SHP77 (cell line): ENCODE measurements around the gene FCRL1.

Experiments
- DNase-seq, 2 experiments: peaks; one replicate each; lab custom pipeline; 2025; lab: John Stamatoyannopoulos, UW

FCRL1 gene, protein sequence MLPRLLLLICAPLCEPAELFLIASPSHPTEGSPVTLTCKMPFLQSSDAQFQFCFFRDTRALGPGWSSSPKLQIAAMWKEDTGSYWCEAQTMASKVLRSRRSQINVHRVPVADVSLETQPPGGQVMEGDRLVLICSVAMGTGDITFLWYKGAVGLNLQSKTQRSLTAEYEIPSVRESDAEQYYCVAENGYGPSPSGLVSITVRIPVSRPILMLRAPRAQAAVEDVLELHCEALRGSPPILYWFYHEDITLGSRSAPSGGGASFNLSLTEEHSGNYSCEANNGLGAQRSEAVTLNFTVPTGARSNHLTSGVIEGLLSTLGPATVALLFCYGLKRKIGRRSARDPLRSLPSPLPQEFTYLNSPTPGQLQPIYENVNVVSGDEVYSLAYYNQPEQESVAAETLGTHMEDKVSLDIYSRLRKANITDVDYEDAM

GRCh38 chr1:157819896-157820295, at the start of gene FCRL1:
TSS of gene FCRL1 (minus strand) at chr1:157820120. CDS start at chr1:157820037, 83 bp downstream.
- DNase-seq = no peak

GRCh38 chr1:157868654-157869053, 48.7 kb upstream of the FCRL1 start:
- no peak for DNase-seq

- no peak for DNase-seq
Measured at GRCh38 chr1:157862114-157863070, 42.5 kb upstream of the FCRL1 start.

DNA sequence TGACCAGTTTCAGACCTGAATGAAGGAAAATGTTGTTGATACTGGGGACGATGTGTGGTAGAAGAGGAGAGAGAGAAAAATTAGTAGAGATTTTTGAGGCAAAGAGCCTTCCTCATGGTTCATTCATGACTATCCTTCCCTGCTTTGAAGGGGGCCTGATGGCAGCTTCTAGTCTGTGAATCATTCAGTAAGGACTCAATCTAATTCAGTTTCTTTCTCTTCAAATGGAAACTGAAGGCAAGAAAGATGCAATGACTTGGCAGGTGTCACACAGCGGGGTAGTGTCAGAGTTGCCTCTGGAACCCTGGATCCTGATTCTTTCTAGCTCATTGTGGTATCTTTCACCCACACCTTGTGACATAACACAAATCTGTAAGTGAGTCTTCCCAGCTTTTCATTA, 36.6 kb upstream of the FCRL1 start:
- no peak for DNase-seq

- no peak for DNase-seq
Measured at GRCh38 chr1:157852476-157852875, 32.6 kb upstream of the FCRL1 start.

GRCh38 chr1:157849229-157849875, 29.4 kb upstream of the FCRL1 start:
- no peak for DNase-seq

DNA sequence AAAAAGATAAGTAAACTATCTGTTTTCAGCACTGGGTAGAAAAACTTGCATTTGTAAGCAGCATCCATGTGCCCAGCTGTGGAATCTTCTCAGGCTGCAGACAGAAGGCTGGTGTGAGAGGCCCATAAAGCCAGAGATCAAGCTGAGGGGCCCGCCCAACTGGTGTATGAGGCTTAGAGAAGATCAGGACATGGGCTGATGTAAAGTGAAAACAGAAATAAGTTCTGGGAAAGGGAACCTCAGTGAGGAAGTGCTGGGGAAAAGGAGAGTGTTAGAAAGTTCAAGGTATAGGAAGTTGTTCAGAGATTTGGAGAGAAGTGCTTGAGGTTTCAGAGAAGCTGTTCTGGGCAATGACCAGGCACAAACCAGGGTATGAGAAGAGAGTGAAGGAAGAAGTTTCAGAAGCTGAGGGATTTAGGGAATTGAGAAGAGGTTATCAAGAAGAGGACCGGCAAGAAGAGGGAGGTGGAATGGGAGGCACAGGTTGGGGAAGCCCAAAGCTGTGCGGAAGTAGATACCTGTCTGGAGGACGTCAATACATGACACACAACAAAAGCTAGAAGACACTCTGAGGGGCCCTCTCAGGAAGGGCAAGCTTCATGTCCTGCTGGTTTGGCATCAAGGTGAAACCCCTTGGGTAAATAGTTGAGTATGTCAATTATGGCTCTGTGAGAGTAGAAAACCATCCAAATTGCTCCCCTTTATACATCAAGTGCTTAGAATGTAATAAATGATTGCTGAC, 24.3 kb upstream of the FCRL1 start:
- DNase-seq = no peak

GRCh38 chr1:157842939-157843338, 23.0 kb upstream of the FCRL1 start:
- DNase-seq = no peak

DNA sequence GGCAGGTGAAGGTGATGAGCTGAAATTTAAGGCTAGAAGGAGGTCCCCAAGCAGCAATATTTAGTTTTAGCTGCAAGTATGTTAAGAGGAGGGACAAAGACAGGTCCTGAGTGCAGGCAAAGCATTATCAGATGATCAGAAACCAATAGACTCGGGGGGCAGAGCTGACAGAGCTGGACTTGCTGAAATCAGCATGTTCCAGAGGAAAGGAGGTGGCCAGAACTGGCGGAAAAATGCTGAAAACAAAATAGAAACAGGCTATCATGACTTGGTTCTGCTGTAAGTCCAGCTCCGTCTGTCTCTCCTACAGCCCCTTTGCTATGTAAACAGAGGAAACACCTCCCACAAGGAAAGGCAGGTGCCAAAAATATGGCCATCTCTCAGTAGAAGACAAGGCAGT, 21.8 kb upstream of the FCRL1 start, which contains the start of gene CD5L:
Gene CD5L, minus strand, starts transcription at position 101 of the 400 bp plus-strand sequence. CDS start 107 bp downstream, outside the sequence.
- no peak for DNase-seq

DNA sequence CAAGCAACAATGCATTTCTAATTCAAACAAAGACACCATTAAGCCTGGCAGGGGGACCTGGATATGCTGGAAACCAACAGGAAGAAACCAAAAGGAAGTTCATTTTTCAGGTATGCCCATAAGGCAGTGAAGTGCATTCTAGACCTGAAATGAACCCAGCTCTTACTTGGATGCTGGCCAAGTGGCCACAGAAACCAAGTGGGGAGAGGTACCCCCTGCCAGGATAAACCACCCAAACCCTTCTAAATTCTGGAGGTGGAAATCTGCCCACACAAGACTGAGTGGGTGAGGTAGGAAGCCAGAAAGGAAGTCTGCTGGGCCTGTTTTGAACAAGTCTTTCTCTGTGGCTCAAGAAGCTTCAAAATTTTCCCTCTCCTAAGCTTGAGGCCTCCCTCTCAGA, 19.0 kb upstream of the FCRL1 start:
- DNase-seq = no peak

GRCh38 chr1:157834430-157834829, 14.5 kb upstream of the FCRL1 start:
- no peak for DNase-seq

GRCh38 chr1:157833145-157833544, 13.2 kb upstream of the FCRL1 start:
- DNase-seq = no peak

- DNase-seq = no peak
Measured at GRCh38 chr1:157831968-157832626, 12.2 kb upstream of the FCRL1 start.

DNA sequence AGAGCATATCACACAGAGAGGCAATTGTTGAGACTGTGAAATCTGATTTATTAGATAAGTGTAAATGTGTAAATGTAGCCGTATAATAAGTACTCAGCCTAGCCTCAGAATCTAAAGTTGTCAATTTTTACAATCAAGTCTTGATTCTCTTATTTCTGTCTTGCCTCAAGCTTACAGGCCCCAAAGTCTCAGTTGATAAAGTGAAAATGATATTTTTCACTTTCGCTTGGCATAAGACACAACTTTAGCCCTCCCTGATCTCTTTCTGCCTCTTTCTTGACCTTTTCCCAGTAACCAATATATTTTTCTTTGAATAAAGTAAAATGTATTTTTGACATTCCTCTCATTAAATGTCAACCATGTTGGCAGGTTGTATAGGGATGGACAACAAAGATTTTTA, 11.0 kb upstream of the FCRL1 start:
- no peak for DNase-seq

GRCh38 chr1:157829711-157830110, 9.8 kb upstream of the FCRL1 start:
- DNase-seq = no peak

DNA sequence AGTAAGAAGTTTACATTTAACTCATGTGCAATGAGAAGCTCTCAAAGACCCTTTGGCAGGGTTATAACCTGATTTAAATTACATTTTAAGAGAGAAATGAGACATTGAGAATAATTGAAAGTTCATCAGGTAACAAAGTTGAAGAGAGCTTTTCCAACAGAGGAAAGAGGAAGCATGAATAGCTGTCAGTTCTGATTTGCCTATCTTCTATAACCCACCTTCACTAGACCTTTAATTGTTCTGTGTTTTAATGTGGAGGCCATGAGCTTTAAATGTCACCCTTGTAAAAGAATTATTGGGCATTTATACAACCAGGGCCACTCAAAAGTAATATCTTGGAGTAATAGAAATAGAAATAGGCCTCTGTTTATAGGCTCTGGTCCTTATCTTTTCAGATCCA, 9.3 kb upstream of the FCRL1 start:
- no peak for DNase-seq

DNA sequence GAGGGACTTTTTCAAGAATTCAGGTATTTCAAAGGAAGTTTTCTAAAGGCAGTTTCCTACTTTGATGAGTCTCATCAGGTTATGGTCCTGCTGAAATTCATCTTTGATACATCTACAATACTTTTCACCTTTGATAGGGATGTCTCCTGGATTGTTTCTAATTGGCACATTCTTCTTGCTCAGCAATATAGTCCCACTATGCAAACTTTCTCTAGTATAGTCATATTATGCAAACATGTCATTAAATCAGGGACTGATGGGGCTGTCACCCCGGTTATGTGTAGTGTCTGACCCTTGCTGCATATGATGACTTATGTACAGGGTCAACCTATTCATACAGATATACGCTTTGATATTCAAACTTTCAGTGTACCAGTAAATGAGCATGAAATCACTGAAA, 379 bp upstream of the FCRL1 start:
- no peak for DNase-seq

DNA sequence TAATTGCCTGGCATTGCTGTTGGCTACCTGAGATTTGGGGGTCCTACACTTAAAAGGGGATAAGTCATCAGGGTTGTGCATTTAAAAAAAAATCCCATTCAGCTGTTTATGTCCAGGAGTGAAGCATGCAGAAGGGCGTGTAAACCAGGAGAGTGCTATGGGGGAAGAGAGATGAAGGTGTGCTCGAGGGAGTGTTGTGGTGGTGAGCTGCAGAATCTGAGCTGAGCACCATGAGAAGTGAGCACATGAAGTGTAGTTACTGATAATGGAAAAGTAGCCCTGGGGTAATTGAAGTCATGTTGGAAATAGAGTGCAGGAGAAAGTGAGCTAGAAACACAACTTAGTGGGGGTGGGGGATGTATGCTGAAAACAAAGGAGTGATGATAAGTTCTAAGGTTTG, 705 bp downstream of the FCRL1 start:
- no peak for DNase-seq

DNA sequence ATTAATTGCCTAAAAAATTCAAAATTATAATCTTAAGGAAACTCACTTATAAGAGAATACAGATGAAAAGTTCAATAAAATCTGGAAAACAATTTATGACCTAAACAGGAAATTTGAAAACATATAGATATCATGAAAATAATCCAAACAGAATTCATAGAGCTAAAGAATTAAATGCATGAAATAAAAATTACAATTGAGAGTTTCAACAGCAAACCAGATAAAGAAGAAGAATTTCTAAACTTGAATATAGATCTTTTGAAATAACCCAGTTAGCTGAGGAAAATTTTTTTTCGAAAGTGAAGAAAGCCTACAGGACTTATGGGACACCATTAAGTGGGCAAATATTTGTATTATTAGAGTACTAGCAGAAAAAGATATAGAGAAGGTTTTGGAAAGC, 6.7 kb downstream of the FCRL1 start:
- DNase-seq = no peak

DNA sequence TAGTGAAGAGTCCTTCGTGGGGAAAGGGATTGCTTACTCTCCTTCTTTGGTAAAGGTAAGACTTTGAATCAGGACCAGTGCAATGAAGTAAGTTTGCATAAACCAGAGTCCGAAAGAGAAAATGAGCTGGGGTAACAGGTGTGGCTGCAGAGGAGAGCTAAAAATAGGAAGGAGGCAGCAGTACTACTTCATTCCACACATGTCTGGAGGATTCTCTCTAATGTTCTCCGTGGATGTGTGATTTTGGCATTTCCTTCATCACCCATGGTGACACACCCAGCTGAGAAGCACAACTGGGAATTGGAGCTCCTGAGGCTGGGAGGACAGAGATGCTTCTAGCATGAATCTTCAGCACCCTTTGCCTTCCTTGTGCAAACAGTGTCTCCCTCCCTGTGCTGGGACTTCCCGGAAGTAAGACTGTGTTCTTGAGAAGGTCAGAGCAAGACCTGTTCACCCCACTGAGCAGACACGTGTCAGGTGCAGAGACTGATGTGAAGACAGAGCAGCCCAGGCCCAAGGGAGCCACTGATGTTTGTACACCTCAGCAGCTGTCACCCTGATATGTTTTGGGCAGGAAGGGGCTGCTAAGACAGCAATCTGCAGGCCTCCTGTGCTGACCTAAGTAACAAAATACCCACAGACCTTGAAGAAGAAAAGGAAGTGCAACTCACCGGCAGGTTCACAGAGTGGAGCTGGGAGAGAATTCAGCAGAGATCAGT, 13.3 kb downstream of the FCRL1 start:
- DNase-seq = no peak
